K562 (cell line): Measurements from ENCODE around the gene CCDC78.

Source experiments
- CREM ChIP-seq: IDR thresholded peaks from 2 replicates; pipeline ENCODE4 v1.6.1; 2014; ENCODE audit warnings: antibody characterized with exemption, low read depth
- CTCF ChIP-seq, 3 experiments: IDR thresholded peaks in 2 of 3; conservative IDR thresholded peaks in 1 of 3; 2 replicates each; pipeline ENCODE4 v1.5.1; 2011 to 2012; ENCODE audit warnings: low read length in 3 of 3, mild to moderate bottlenecking in 3 of 3, control low read depth in 2 of 3, improper control_type of control experiment in 1 of 3, inconsistent platforms in 1 of 3, low read depth in 1 of 3, mixed read lengths in 1 of 3, moderate library complexity in 1 of 3; ENCODE audit not compliant: insufficient read depth in 2 of 3
- EZH2 ChIP-seq: IDR thresholded peaks from 2 replicates; pipeline ENCODE4 v1.6.1; 2012; ENCODE audit warnings: low read depth, mild to moderate bottlenecking, inconsistent platforms, low read length, borderline replicate concordance
- HDAC2 ChIP-seq: fragments of 450-650 bp; IDR thresholded peaks from 2 replicates; pipeline ENCODE4 v1.6.1; 2016; ENCODE audit warnings: mild to moderate bottlenecking
- MEF2D ChIP-seq: conservative IDR thresholded peaks from 2 replicates; pipeline ENCODE4 v1.6.1; 2016; ENCODE audit warnings: low read depth, missing genetic modification characterization, missing compliant biosample characterization
- PATZ1 ChIP-seq: fragments of 250-450 bp; sonication (Bioruptor Pico); IDR thresholded peaks from 2 replicates; pipeline ENCODE4 v1.5.0; 2020; ENCODE audit warnings: mild to moderate bottlenecking, borderline replicate concordance
- POLR2AphosphoS5 ChIP-seq: IDR thresholded peaks from 2 replicates; pipeline ENCODE4 v1.6.1; 2011; ENCODE audit warnings: mild to moderate bottlenecking, low read depth, low read length, moderate library complexity; ENCODE audit not compliant: control insufficient read depth, insufficient read depth
- SMARCC2 ChIP-seq: fragments of 450-650 bp; IDR thresholded peaks from 2 replicates; pipeline ENCODE4 v1.6.1; 2017; ENCODE audit warnings: antibody characterized with exemption, moderate library complexity, mild to moderate bottlenecking, low read depth
- SMC3 ChIP-seq: conservative IDR thresholded peaks from 2 replicates; pipeline ENCODE4 v1.6.1; 2011; ENCODE audit warnings: low read depth, low read length, improper control_type of control experiment; ENCODE audit not compliant: insufficient read depth
- TEAD4 ChIP-seq, 2 experiments: sonication (generic) in 1 of 2; formaldehyde crosslinking in 1 of 2; IDR thresholded peaks; 2 replicates each; pipeline versions ENCODE4 v1.6.1 to v1.8.0; 2012 to 2022; ENCODE audit warnings: borderline replicate concordance in 1 of 2, inconsistent platforms in 1 of 2, low read length in 1 of 2, mild to moderate bottlenecking in 1 of 2, missing genetic modification reagents in 1 of 2
- ZNF134 ChIP-seq: fragments of 250-450 bp; sonication (Bioruptor Pico); conservative IDR thresholded peaks from 2 replicates; pipeline ENCODE4 v1.4.0; 2020
- ZNF232 ChIP-seq: sonication (generic); formaldehyde crosslinking; IDR thresholded peaks from 2 replicates; pipeline ENCODE4 v1.8.0; 2022; ENCODE audit warnings: mild to moderate bottlenecking, missing genetic modification reagents
- TF ChIP-seq, protein P1 (sequence below): fragments of 250-450 bp; sonication (Bioruptor Pico); IDR thresholded peaks from 2 replicates; pipeline ENCODE4 v1.8.0; 2022; ENCODE audit warnings: inconsistent platforms

GRCh38 chr16:716768-717325 is 9.4 kb downstream of the CCDC78 start:
- TF ChIP-seq ZNF134 (CRISPR knock-in tag) (no peak), CTCF (IDR thresholded peaks at IDR 0.05 in 2 of 3, conservative IDR thresholded peaks at IDR 0.05 in 1 of 3; ENCODE audit: insufficient read depth in 2 of 3, low read depth in 1 of 3, low read length in 3 of 3) (no peak), CREM (no peak), HDAC2 (no peak), PATZ1 (CRISPR knock-in tag) (no peak), SMC3 (no peak), SMARCC2 (no peak), TEAD4 (IDR thresholded peaks at IDR 0.05; ENCODE audit: low read length) (no peak), TEAD4 (CRISPR knock-in tag; IDR thresholded peaks at IDR 0.05; ENCODE audit: borderline replicate concordance) (no peak), EZH2 (no peak), ZNF232 (CRISPR knock-in tag) (no peak), POLR2AphosphoS5 (no peak), MEF2D (no peak)
- TF ChIP-seq, protein P1, sequence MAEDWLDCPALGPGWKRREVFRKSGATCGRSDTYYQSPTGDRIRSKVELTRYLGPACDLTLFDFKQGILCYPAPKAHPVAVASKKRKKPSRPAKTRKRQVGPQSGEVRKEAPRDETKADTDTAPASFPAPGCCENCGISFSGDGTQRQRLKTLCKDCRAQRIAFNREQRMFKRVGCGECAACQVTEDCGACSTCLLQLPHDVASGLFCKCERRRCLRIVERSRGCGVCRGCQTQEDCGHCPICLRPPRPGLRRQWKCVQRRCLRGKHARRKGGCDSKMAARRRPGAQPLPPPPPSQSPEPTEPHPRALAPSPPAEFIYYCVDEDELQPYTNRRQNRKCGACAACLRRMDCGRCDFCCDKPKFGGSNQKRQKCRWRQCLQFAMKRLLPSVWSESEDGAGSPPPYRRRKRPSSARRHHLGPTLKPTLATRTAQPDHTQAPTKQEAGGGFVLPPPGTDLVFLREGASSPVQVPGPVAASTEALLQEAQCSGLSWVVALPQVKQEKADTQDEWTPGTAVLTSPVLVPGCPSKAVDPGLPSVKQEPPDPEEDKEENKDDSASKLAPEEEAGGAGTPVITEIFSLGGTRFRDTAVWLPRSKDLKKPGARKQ (CRISPR knock-in tag), result no peak
